ENCODE data around the gene ANKS1B.
"Not testable (repeated sequence)": the region's sequence is repeated elsewhere in the genome, so short reads cannot be mapped to it uniquely, and the experiment has no call there.

Gene ANKS1B

GRCh38 chr12:99800605-99801004 lies 184.1 kb downstream of the ANKS1B start:
- H3K27me3 ChIP-seq (ENCODE audit: insufficient read depth, low read length), result no peaks in the 10 kb centered on the region
- H3K79me2 ChIP-seq (ENCODE audit: insufficient read depth, low read length), result no peaks in the 10 kb centered on the region

DNA sequence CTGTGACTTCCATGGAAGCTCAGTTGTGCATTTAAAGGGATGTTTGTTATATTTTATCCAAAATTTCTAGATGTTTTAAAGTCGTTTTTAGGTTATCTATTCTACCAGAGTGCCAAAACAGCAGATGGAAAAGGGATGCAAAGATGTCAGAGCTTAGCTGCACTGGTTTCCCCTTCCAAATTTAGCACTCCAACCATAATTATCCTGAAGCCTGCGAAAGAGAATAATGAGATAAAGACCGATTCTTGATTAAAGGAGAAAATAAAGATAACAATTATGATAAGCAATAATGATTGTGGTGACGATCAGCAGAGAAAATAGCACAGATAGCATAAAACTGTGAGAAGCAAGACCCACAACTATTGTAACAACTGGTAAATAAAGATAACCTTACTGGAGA lies 186.8 kb downstream of the ANKS1B start:
- not testable (repeated sequence) for H3K36me3 ChIP-seq (ENCODE audit: insufficient read depth, low read length); H3F3A ChIP-seq (ENCODE audit: insufficient read depth, low read length); H3K4me1 ChIP-seq (ENCODE audit: insufficient read depth, low read length, severe bottlenecking); H3K9ac ChIP-seq (ENCODE audit: low read length); H4K20me1 ChIP-seq (ENCODE audit: insufficient read depth, low read length); H3K27ac ChIP-seq (ENCODE audit: low read depth, low read length, poor library complexity, severe bottlenecking); H3K9me3 ChIP-seq (ENCODE audit: low read length); H3K4me3 ChIP-seq (ENCODE audit: low read depth, low read length, poor library complexity, severe bottlenecking); H2AFZ ChIP-seq (ENCODE audit: low read length); H3K27me3 ChIP-seq (ENCODE audit: insufficient read depth, low read length); H3K9me2 ChIP-seq (ENCODE audit: low read depth, low read length); H3K4me2 ChIP-seq (ENCODE audit: low read length); H3K79me2 ChIP-seq (ENCODE audit: insufficient read depth, low read length)

More at GRCh38 chr12:99800605-99801004, 184.1 kb downstream of the ANKS1B start:
- Histone ChIP-seq H3K4me2 (ENCODE audit: low read length) (no peak overlapping the region), H3K9me2 (ENCODE audit: low read depth, low read length) (no peaks in the 10 kb centered on the region), H3K9me3 (ENCODE audit: low read length) (no peaks in the 10 kb centered on the region), H3K4me1 (ENCODE audit: insufficient read depth, low read length, severe bottlenecking) (no peaks in the 10 kb centered on the region), H3K36me3 (ENCODE audit: insufficient read depth, low read length) (no peaks in the 10 kb centered on the region), H3F3A (ENCODE audit: insufficient read depth, low read length) (no peaks in the 10 kb centered on the region), H3K9ac (ENCODE audit: low read length) (no peak overlapping the region), H3K27ac (ENCODE audit: low read depth, low read length, poor library complexity, severe bottlenecking) (no peak overlapping the region), H3K4me3 (ENCODE audit: low read depth, low read length, poor library complexity, severe bottlenecking) (no peak overlapping the region), H4K20me1 (ENCODE audit: insufficient read depth, low read length) (no peaks in the 10 kb centered on the region), H2AFZ (ENCODE audit: low read length) (no peak overlapping the region)
- TF ChIP-seq, protein P1, sequence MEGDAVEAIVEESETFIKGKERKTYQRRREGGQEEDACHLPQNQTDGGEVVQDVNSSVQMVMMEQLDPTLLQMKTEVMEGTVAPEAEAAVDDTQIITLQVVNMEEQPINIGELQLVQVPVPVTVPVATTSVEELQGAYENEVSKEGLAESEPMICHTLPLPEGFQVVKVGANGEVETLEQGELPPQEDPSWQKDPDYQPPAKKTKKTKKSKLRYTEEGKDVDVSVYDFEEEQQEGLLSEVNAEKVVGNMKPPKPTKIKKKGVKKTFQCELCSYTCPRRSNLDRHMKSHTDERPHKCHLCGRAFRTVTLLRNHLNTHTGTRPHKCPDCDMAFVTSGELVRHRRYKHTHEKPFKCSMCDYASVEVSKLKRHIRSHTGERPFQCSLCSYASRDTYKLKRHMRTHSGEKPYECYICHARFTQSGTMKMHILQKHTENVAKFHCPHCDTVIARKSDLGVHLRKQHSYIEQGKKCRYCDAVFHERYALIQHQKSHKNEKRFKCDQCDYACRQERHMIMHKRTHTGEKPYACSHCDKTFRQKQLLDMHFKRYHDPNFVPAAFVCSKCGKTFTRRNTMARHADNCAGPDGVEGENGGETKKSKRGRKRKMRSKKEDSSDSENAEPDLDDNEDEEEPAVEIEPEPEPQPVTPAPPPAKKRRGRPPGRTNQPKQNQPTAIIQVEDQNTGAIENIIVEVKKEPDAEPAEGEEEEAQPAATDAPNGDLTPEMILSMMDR (IDR thresholded peaks at IDR 0.05; ENCODE audit: low read length), result no peak
- no peak for TF ChIP-seq EZH2 (IDR thresholded peaks at IDR 0.05; ENCODE audit: borderline replicate concordance, low read length)

DNA sequence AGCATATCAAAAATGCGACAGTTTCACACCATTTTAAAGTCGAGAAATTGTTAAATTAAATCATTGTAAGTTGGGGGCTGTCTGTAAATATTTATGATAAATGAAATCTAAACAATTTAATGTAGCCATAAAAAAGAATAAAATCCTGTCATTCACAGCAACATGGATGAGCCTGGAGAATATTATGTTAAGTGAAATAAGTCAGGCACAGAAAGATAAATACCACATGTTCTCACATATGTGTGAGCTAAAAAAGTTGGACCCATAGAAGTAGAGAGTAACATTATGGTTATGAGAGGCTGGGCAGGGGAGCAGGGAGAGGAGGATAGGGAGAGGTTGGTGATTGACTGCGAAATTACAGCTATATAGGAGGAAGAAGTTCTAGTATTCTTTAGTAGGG lies 201.3 kb downstream of the ANKS1B start:
- no peaks in the 10 kb centered on the region for H3F3A ChIP-seq (ENCODE audit: insufficient read depth, low read length)
- no peaks in the 10 kb centered on the region for H3K9me2 ChIP-seq (ENCODE audit: low read depth, low read length)
- H3K4me2 ChIP-seq (ENCODE audit: low read length), result no peak overlapping the region
- no peaks in the 10 kb centered on the region for H3K4me1 ChIP-seq (ENCODE audit: insufficient read depth, low read length, severe bottlenecking)
- no peaks in the 10 kb centered on the region for H3K27me3 ChIP-seq (ENCODE audit: insufficient read depth, low read length)
- H3K9ac ChIP-seq (ENCODE audit: low read length), result no peak overlapping the region
- H3K79me2 ChIP-seq (ENCODE audit: insufficient read depth, low read length), result no peaks in the 10 kb centered on the region
- no peak overlapping the region for H3K4me3 ChIP-seq (ENCODE audit: low read depth, low read length, poor library complexity, severe bottlenecking)
- no peak overlapping the region for H2AFZ ChIP-seq (ENCODE audit: low read length)
- no peaks in the 10 kb centered on the region for H4K20me1 ChIP-seq (ENCODE audit: insufficient read depth, low read length)
- no peak for TF ChIP-seq EZH2 (IDR thresholded peaks at IDR 0.05; ENCODE audit: borderline replicate concordance, low read length)
- TF ChIP-seq, protein P1 (IDR thresholded peaks at IDR 0.05; ENCODE audit: low read length), result no peak
- H3K27ac ChIP-seq (ENCODE audit: low read depth, low read length, poor library complexity, severe bottlenecking), result no peak overlapping the region
- H3K9me3 ChIP-seq (ENCODE audit: low read length), result no peaks in the 10 kb centered on the region
- H3K36me3 ChIP-seq (ENCODE audit: insufficient read depth, low read length), result no peaks in the 10 kb centered on the region

- Histone ChIP-seq H3K27ac (ENCODE audit: low read depth, low read length, poor library complexity, severe bottlenecking) (no peak overlapping the region), H3K9me2 (ENCODE audit: low read depth, low read length) (no peaks in the 10 kb centered on the region), H3K4me1 (ENCODE audit: insufficient read depth, low read length, severe bottlenecking) (no peaks in the 10 kb centered on the region), H3K9ac (ENCODE audit: low read length) (no peak overlapping the region), H3K79me2 (ENCODE audit: insufficient read depth, low read length) (no peaks in the 10 kb centered on the region), H3K36me3 (ENCODE audit: insufficient read depth, low read length) (no peaks in the 10 kb centered on the region), H3K9me3 (ENCODE audit: low read length) (no peaks in the 10 kb centered on the region), H3K27me3 (ENCODE audit: insufficient read depth, low read length) (no peaks in the 10 kb centered on the region), H2AFZ (ENCODE audit: low read length) (no peak overlapping the region), H3K4me3 (ENCODE audit: low read depth, low read length, poor library complexity, severe bottlenecking) (no peak overlapping the region), H3F3A (ENCODE audit: insufficient read depth, low read length) (no peaks in the 10 kb centered on the region), H4K20me1 (ENCODE audit: insufficient read depth, low read length) (no peaks in the 10 kb centered on the region), H3K4me2 (ENCODE audit: low read length) (no peak overlapping the region)
- no peak for TF ChIP-seq EZH2 (IDR thresholded peaks at IDR 0.05; ENCODE audit: borderline replicate concordance, low read length)
- TF ChIP-seq, protein P1 (IDR thresholded peaks at IDR 0.05; ENCODE audit: low read length), result no peak
Measured at GRCh38 chr12:99772274-99772673, 212.5 kb downstream of the ANKS1B start.

All from OCI-LY1 (cell line).